GM12892 (cell line): Measurements from ENCODE around the gene HSPA9.

ENCODE experiments used
- DNase-seq: peaks from one replicate; pipeline ENCODE4 v3.0.0; 2011; ENCODE audit not compliant: insufficient read length
- FAIRE-seq: peaks from 2 replicates; lab custom pipeline; 2011; peaks lifted over from hg19 to GRCh38; lab: Jason Lieb, UNC
- POLR2A ChIP-seq: IDR thresholded peaks from 2 replicates; pipeline ENCODE4 v1.6.1; 2011; ENCODE audit warnings: low read depth, low read length, control low read depth
- POLR2AphosphoS5 ChIP-seq: IDR thresholded peaks from 2 replicates; pipeline ENCODE4 v1.6.1; 2011; ENCODE audit warnings: low read depth, low read length, control low read depth
- TAF1 ChIP-seq: IDR thresholded peaks from 2 replicates; pipeline ENCODE4 v1.6.1; 2011; ENCODE audit warnings: low read depth, mild to moderate bottlenecking, control low read depth, low read length, borderline replicate concordance

The HSPA9 gene

DNA sequence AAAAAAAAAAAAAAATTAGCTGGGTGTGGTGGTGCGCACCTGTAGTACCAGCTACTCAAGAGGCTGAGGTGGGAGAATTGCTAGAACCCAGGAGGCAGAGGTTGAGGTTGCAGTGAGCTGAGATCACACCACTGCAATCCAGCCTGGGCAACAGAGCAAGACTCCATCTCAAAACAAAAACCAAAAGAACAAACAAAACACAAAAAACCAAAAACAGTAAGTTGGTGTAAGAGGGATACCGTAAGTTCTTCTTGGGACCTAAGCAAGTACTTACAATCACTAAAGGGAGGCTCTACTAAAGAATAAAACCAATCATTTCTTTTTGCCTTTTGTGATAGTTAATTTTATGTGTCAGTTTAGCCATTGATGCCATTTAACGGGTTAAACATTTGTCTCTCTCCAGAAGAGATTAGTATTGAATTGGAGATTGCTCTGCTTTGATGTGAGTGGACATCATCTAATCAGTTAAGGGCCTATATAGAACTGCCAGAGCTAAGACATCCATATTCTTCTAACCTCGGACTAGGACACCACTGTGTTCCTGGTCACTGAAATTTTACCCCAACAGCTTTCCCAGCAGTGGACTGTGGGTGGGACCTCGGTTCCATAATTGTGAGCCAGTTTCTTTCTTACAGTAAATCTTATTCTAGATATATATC lies 21.6 kb downstream of the HSPA9 start:
- FAIRE-seq = no peak

GRCh38 chr5:138552657-138553056 lies 22.5 kb downstream of the HSPA9 start:
- FAIRE-seq (no peak), DNase-seq (no peak)
- no peak for TF ChIP-seq POLR2A
- TF ChIP-seq POLR2AphosphoS5 = peak; percentile 45; the same call in 1 of the 2 replicates

More for the DNA sequence above, 21.6 kb downstream of the HSPA9 start:
- DNase-seq = no peak
- TF ChIP-seq POLR2AphosphoS5 = no peak
- peak; percentile 45; the same call in 1 of the 2 replicates for TF ChIP-seq POLR2A

DNA sequence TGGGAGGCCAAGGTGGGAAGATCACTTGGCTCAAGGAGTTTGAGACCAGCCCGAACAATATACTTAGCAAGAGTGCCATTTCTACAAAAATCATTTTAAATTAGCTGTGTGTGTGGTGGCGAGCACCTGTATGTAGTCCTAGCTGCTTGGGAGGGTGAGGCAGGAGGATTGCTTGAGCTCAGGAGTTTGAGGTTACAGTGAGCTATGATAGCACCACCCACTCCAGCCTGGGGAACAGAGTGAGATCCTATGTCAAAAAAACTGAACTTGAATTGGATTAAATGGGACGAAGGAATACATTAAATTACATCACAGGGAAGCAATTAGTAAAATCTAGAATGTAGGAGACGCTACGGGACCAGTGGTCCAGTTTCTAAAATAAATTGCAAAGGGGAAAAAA lies 25.8 kb downstream of the HSPA9 start:
- TF ChIP-seq TAF1 (no peak), POLR2AphosphoS5 (no peak), POLR2A (no peak)
- no peak for FAIRE-seq
- no peak for DNase-seq

DNA sequence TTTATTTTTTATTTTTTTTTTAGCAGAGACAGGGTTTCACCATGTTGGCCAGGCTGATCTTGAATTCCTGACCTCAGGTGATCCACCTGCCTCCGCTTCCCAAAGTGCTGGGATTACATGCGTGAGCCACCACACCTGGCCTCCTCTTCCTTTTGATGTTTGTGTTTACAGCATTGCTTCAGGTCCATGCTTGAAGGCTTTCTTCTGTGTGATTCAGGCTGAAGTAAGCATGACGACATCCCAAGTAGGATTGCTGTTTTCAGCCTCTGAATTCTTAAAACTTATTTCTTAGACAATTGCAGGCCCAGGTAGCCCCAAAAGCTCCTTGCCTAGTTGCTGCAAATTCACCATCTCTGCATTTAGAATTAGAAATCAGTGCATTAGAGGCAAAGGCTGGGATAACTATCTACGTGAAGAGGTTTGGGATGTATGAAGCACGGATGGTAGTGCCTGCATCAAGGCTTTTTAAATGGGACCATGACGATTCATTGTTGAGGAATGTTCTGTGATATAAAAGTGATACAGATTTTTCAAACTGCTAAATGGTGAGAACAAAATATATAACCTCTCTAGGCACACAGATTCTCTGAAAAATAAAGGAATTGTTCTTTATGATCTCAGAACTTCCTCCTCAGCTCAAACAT lies 29.2 kb downstream of the HSPA9 start:
- DNase-seq = no peak
- TF ChIP-seq POLR2AphosphoS5 = no peak
- TF ChIP-seq POLR2A = no peak
- no peak for TF ChIP-seq TAF1
- FAIRE-seq = no peak

DNA sequence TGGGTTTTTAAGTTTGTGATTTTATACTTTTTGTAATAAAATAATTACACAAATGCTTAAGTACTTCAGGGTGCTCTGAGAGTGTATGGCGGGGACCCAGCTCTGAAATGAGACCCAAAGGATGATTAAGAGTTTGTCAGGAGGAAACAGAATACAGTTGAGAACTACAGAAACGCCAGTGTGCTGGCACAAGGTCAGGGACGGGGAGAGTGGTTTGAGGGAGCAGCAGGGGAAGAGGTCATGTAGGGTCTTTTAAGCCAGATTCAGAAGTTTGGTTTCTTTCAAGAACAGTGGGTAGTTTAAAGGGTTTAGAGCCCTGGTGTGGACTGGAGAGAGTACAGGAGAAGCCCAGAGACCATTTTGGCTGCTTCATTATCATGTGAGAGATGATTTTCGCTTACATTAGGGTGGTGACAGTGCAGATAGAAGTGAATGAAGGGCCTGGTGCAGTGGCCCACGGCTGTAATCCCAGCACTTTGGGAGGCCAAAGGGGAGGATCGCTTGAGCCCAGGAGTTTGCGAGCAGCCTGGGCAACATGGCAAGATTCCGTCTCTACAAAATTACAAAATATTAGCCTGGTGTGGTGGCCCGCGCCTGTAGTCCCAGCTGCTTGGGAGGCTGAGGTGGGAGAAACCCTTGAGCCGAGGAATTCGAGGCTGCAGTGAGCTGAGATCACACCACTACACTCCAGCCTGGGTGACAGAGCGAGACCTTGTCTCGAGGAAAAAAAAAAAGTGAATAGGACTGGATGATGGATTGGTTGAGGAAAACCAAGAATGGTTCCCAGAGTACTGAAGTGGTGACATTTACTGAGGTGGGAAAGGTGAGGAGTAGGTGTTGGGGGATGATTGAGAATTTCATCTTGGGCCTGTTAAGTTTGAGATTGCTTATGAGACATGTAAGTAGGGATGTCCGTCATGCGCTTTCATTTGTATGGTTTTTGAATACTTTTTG lies 30.7 kb downstream of the HSPA9 start:
- no peak for DNase-seq
- TF ChIP-seq POLR2A (no peak; the same call in 1 of the 2 replicates), POLR2AphosphoS5 (no peak), TAF1 (no peak)
- FAIRE-seq = peak; percentile 24

DNA sequence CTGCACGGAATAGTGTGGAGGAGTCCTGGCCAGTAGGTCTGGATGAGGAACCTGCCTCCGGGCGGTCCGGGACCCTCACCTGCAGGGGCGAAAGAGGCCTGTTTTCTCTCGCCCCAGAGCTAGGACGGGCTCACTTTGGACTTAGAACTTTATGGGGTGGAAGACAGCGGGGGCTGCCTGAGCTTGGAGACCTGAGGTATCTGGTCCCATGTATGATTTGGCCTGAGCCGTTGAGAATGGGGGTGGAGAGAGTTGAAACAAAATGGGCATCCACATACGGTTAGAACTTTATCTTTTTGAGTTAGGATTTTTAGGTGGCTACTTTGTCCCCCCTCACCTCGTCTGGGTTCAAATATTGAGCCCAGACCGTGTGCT lies 31.5 kb downstream of the HSPA9 start:
- FAIRE-seq (no peak), DNase-seq (no peak)
- no peak for TF ChIP-seq POLR2AphosphoS5
- peak; percentile 54 for TF ChIP-seq POLR2A
- TF ChIP-seq TAF1 = no peak

GRCh38 chr5:138542956-138543729 lies 32.1 kb downstream of the HSPA9 start, which contains the start of gene ETF1:
TSS of gene ETF1 (minus strand) at chr5:138543236. CDS start at chr5:138542918, 318 bp downstream.
- DNase-seq = peak; percentile 93
- TF ChIP-seq TAF1 = 0 out of 2 replicates have a peak, but pooled peaks have one; percentile 54
- TF ChIP-seq POLR2A = peak; percentile 73; the same call in 1 of the 2 replicates
- TF ChIP-seq POLR2AphosphoS5 = peak; percentile 57; the same call in 1 of the 2 replicates
- peak; percentile 100 for FAIRE-seq

DNA sequence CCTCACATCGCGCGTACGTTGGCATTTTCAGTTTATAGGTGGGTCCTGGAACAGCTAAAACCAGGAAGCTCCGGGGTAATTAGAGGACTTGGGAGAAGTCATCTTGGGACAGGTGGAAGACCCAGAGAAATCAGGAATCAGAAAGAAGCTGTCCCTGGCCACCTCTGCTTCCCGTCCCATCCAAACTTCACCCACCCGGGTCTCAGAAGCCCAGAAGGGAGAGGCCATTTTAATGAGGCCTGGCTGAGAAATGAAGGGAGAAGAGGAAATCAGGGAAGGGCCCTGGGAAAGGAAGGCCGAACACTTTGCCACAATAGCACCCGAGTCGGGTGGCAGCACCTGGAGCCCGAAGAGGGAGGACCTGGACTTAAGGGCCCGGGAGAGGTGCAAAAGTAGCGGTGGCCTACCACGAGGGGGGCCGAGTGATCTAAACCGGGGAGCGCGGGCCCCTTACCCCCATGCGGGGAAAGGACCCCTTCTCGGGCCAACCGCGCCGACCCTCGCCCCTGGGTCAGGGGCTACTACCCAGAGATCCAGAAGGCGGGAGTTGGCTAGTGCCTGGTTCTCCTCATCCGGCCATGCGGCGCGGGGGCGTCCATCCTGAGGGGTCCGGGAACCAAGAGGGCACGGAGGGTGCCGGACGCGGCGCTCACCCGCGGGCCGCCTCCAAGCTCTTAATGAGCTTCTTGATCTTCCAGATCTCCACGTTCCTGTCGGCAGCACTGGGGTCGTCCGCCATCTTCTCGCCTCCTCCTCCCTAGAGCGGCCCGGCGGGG lies 32.8 kb downstream of the HSPA9 start:
- FAIRE-seq (no peak), DNase-seq (peak; percentile 10)
- TF ChIP-seq POLR2AphosphoS5 (no peak; the same call in 1 of the 2 replicates), POLR2A (no peak; the same call in 1 of the 2 replicates), TAF1 (no peak)

GRCh38 chr5:138541511-138542179 lies 33.6 kb downstream of the HSPA9 start:
- TF ChIP-seq POLR2A = no peak
- FAIRE-seq (no peak), DNase-seq (no peak)

GRCh38 chr5:138539791-138540190 lies 35.4 kb downstream of the HSPA9 start:
- DNase-seq = no peak
- FAIRE-seq = no peak
- TF ChIP-seq TAF1 = no peak
- no peak for TF ChIP-seq POLR2AphosphoS5
- TF ChIP-seq POLR2A = no peak
